Testis (tissue), 3 donors: ENCODE data around the gene TSSC4. TPM values are rescaled to one million over a fixed set of nuclear protein-coding genes. Genes with fewer than 3 reads are reported as not detected.

ENCODE experiments used
- DNase-seq: peaks from one replicate; pipeline ENCODE4 v3.0.0-alpha.2; 2019
- H3K27ac ChIP-seq, 2 donors: fragments of 200-600 bp; sonication (generic); one replicate each; pipeline ENCODE4 v1.5.1; 2019
- H3K27me3 ChIP-seq: fragments of 200-600 bp; sonication (generic); one replicate; pipeline ENCODE4 v1.5.1; 2019
- H3K36me3 ChIP-seq: fragments of 200-600 bp; sonication (generic); one replicate; pipeline ENCODE4 v1.5.1; 2017; ENCODE audit warnings: low read depth; ENCODE audit errors: missing control alignments
- H3K4me1 ChIP-seq: fragments of 200-600 bp; sonication (generic); one replicate; pipeline ENCODE4 v1.5.1; 2019
- H3K4me3 ChIP-seq, 2 donors: fragments of 200-600 bp; sonication (generic); one replicate each; pipeline ENCODE4 v1.5.1; 2017 to 2019
- H3K9me3 ChIP-seq: fragments of 200-600 bp; sonication (generic); one replicate; pipeline ENCODE4 v1.5.1; 2017
- POLR2A ChIP-seq: fragments of 450-650 bp; IDR thresholded peaks from one replicate; pipeline ENCODE4 v1.6.1; 2017; ENCODE audit warnings: antibody characterized with exemption, mild to moderate bottlenecking, moderate library complexity
- WGBS, 2 donors: methylation state at CpG; one replicate each; pipeline ENCODE4 v1.1.5; 2018; 5-methylcytosine and 5-hydroxymethylcytosine counted together
- intact Hi-C: fragments of 100-400 bp; cut with DNase I; formaldehyde crosslinking; loops from one replicate; pipeline ENCODE4 v1.15.1; 2023; ENCODE audit warnings: low total_unique reads
- polyA plus RNA-seq: library from polyadenylated mRNA; stranded (reverse); fragments of 350-450 nt; fragmentation: Illumina TruSeq; extraction: RNeasy Lipid Tissue Mini Kit (QIAGEN cat#74804); gene quantifications from one replicate; pipeline ENCODE4 v1.2.3, GENCODE V29; 2014; ENCODE audit warnings: low read depth, low replicate concordance; ENCODE audit not compliant: insufficient read depth
- total RNA-seq, 2 donors: library from RNA; depleted of rRNA; stranded (reverse); fragments of >200 nt; gene quantifications; one replicate each; pipeline ENCODE4 v1.2.3, GENCODE V29; 2016
- TF ChIP-seq, protein P1 (sequence below), 3 experiments: fragments of 450-650 bp in 2 of 3; fragments of 200-600 bp in 1 of 3; sonication (generic) in 1 of 3; IDR thresholded peaks; one replicate each; pipeline ENCODE4 v1.5.1; 2016 to 2019; ENCODE audit warnings: antibody characterized with exemption in 3 of 3, mild to moderate bottlenecking in 2 of 3, moderate library complexity in 1 of 3

The TSSC4 gene
- total and polyA plus RNA-seq, 3 donors from 2014 or later = 87.4 to 133 (median 95.5) TPM

DNA sequence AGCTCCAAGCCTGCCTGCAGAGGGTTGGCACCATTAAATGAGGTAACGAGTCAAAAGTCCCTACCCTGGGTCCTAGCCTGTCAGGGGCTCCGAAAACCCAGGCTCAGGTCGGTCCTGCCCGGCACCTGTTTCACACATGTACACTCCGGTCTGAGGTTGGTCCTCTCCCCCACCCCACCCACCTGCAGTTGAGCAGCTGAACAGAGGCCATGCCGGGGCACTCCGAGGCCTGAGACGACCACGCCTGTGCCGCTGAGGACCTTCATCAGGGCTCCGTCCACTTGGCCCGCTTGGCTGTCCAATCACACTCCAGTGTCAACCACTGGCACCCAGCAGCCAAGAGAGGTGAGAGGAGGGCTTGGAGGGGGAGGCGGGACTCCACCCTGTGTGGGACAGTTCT, 1.6 kb downstream of the TSSC4 start:
- DNase-seq = no peak
- whole genome bisulfite sequencing, 2 donors = 63 to 68% methylated on average over 9 to 13 of the region's 13 CpGs
- Histone ChIP-seq H3K9me3 (no peaks in the 10 kb centered on the region), H3K4me3 (no peak overlapping the region), H3K4me1 (peaks cover 18% of the 10 kb centered on the region), H3K27ac (no peak overlapping the region), H3K27me3 (no peaks in the 10 kb centered on the region), H3K36me3 (no peaks in the 10 kb centered on the region)
- TF ChIP-seq, protein P1, sequence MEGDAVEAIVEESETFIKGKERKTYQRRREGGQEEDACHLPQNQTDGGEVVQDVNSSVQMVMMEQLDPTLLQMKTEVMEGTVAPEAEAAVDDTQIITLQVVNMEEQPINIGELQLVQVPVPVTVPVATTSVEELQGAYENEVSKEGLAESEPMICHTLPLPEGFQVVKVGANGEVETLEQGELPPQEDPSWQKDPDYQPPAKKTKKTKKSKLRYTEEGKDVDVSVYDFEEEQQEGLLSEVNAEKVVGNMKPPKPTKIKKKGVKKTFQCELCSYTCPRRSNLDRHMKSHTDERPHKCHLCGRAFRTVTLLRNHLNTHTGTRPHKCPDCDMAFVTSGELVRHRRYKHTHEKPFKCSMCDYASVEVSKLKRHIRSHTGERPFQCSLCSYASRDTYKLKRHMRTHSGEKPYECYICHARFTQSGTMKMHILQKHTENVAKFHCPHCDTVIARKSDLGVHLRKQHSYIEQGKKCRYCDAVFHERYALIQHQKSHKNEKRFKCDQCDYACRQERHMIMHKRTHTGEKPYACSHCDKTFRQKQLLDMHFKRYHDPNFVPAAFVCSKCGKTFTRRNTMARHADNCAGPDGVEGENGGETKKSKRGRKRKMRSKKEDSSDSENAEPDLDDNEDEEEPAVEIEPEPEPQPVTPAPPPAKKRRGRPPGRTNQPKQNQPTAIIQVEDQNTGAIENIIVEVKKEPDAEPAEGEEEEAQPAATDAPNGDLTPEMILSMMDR (IDR thresholded peaks at IDR 0.05) = no peak
- TF ChIP-seq POLR2A = no peak
- intact Hi-C loops = no loop called here

DNA sequence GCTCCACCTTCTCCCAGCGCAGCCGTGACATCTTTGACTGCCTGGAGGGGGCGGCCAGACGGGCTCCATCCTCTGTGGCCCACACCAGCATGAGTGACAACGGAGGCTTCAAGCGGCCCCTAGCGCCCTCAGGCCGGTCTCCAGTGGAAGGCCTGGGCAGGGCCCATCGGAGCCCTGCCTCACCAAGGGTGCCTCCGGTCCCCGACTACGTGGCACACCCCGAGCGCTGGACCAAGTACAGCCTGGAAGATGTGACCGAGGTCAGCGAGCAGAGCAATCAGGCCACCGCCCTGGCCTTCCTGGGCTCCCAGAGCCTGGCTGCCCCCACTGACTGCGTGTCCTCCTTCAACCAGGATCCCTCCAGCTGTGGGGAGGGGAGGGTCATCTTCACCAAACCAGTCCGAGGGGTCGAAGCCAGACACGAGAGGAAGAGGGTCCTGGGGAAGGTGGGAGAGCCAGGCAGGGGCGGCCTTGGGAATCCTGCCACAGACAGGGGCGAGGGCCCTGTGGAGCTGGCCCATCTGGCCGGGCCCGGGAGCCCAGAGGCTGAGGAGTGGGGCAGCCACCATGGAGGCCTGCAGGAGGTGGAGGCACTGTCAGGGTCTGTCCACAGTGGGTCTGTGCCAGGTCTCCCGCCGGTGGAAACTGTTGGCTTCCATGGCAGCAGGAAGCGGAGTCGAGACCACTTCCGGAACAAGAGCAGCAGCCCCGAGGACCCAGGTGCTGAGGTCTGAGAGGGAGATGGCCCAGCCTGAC, 2.5 kb downstream of the TSSC4 start:
- 74 to 81% methylated on average over 12 to 26 of the region's 31 CpGs for WGBS, 2 donors
- Histone ChIP-seq H3K4me3 (no peak overlapping the region), H3K36me3 (no peaks in the 10 kb centered on the region), H3K27me3 (no peaks in the 10 kb centered on the region), H3K9me3 (no peaks in the 10 kb centered on the region), H3K27ac (no peak overlapping the region), H3K4me1 (peaks cover 18% of the 10 kb centered on the region)
- no peak for DNase-seq
- intact Hi-C loops = no loop called here
- TF ChIP-seq POLR2A = no peak
- TF ChIP-seq, protein P1 (IDR thresholded peaks at IDR 0.05) = no peak

DNA sequence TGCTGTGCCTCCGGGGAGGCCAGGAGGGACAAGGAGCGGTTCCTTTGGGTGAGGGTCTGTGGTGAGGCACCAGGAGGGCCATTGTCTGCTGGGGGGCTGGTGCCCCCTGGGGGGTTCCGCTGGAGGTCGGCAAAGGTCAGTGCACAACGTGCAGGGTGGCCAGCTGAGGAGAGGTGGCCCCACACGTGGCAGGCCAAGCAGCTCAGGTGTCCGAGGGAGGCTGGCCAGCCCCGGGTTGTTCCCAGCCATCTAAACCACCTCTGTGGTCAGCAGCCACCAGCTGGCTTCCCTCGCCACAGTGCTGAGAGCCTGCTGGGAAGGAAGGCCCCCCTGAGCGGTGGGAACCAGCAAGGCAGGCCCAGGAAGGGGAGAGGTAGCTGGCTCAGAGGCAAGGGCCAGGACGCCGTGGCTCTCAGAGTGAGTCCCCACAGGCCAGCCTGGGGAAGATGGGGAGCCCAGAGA, 4.2 kb downstream of the TSSC4 start:
- no peak overlapping the region for H3K27ac ChIP-seq
- no peak for DNase-seq
- TF ChIP-seq POLR2A = no peak
- TF ChIP-seq, protein P1 (IDR thresholded peaks at IDR 0.05) = no peak
- no peaks in the 10 kb centered on the region for H3K36me3 ChIP-seq
- H3K27me3 ChIP-seq = no peaks in the 10 kb centered on the region
- WGBS, 2 donors = 77 to 80% methylated on average over 2 to 12 of the region's 12 CpGs
- H3K4me1 ChIP-seq = peaks cover 12% of the 10 kb centered on the region
- no peaks in the 10 kb centered on the region for H3K9me3 ChIP-seq
- intact Hi-C loops = no loop called here
- no peak overlapping the region for H3K4me3 ChIP-seq

DNA sequence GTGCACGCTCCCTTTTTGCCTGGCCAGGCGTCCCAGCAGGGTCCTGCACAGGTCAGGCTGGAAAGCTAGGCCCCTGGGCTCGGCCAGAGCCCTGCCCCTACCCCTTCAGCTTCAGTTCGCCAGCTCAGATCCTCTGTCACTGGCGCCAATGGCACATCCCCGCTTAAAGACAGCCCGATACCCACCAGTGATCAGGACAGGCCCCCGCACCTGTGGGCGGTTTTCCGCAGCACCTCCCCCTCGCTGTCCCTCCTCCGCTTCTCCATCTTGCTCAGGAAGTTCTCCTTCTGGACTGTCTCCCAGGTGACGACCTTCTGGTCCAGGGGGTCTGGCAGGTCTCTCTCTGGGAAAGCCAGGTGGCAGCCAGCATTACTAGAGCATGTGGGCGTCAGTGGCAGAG, 5.9 kb downstream of the TSSC4 start:
- WGBS, 2 donors = 76 to 80% methylated on average over 5 to 14 of the region's 14 CpGs
- DNase-seq = no peak
- Histone ChIP-seq H3K36me3 (no peaks in the 10 kb centered on the region), H3K27me3 (no peaks in the 10 kb centered on the region), H3K4me1 (peaks cover 9% of the 10 kb centered on the region), H3K9me3 (no peaks in the 10 kb centered on the region), H3K4me3 (no peak overlapping the region), H3K27ac (no peak overlapping the region)
- no peak for TF ChIP-seq POLR2A
- TF ChIP-seq, protein P1 (IDR thresholded peaks at IDR 0.05) = no peak
- intact Hi-C loops = no loop called here
